Esophagus squamous epithelium (tissue), 4 donors: ENCODE measurements around the gene TMEM190.

Experiments used
- CTCF ChIP-seq, 6 experiments: fragments of 450-650 bp in 4 of 6; fragments of 200-600 bp in 2 of 6; sonication (generic) in 2 of 6; IDR thresholded peaks; one replicate each; pipeline ENCODE4 v1.5.1; 2016 to 2019; ENCODE audit warnings: antibody characterized with exemption in 6 of 6, mild to moderate bottlenecking in 4 of 6, moderate library complexity in 4 of 6
- POLR2A ChIP-seq, 4 donors: fragments of 450-650 bp; IDR thresholded peaks; one replicate each; pipeline ENCODE4 v1.6.1; 2017; ENCODE audit warnings: antibody characterized with exemption in 4 of 4, mild to moderate bottlenecking in 4 of 4, moderate library complexity in 3 of 4

GRCh38 chr19:55389386-55390317 lies 13.0 kb downstream of the TMEM190 start:
- TF ChIP-seq CTCF (IDR thresholded peaks at IDR 0.05) (no peak), POLR2A (IDR thresholded peaks at IDR 0.05) (no peak)
